Measurements from ENCODE around the gene IL18.
"Not testable (repeated sequence)": the region's sequence is repeated elsewhere in the genome, so short reads cannot be mapped to it uniquely, and the experiment has no call there.

IL18 gene
- 0 to 0.09 reads per million in 2 experiments for total RNA-seq

DNA sequence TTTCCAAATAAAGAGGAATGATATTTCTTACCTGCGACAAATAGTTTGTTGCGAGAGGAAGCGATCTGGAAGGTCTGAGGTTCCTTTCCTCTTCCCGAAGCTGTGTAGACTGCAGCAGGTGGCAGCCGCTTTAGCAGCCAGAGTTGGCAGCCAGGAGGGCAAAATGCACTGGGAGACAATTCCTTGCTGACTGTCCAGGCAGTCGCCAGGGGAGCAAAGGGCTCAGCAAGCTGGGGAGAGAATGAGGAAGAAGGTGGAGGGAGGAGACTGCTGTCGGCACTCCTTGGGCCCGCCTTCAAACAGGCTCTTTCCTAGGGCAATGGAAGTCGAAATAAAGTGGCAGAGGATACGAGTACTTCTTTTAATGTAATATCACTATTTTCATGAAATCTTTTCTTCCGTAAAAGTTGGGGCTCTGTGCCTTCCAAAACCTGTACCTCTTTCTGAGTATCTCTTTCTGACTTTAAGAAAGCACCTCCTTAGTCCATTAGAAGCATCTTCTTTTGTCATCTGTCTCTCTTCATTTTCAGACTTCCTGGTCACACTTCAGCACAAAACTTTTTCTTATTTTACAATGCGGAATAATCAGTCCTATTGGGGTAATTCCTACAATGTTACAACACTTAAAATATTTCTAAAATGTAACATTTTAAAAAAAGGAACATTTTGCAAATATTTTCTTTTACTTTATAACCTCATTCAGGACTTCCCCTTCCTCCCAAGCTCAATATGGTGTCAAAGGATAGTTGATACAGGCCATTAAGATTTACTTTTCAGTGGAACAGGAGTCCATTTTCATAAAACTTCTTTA, at the start of gene IL18:
Gene IL18, minus strand, starts transcription at position 220 of the 811 bp plus-strand sequence. CDS start 9,041 bp downstream, outside the sequence.
- DNase-seq (ENCODE audit: low read depth), result no peak

DNA sequence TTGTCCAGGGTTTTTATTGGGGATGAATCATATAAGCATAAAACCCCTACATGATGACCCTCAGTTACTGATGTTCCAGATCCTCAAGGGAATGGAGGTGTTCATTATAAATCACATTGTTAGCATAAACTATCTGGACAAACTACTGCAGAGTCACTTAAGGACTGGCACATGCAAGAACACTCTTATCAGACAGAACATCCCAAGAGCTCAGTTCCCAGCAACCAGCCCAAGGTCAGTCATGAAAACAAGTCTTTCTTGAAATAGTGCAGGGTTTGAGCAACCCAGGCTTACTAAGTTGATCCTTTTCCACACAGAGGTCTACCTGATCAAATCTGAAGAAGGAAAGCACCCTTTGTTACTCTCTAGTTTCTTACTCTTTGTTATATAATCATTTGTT, 48.8 kb upstream of the IL18 start:
- no peak for DNase-seq (ENCODE audit: low read depth)

DNA sequence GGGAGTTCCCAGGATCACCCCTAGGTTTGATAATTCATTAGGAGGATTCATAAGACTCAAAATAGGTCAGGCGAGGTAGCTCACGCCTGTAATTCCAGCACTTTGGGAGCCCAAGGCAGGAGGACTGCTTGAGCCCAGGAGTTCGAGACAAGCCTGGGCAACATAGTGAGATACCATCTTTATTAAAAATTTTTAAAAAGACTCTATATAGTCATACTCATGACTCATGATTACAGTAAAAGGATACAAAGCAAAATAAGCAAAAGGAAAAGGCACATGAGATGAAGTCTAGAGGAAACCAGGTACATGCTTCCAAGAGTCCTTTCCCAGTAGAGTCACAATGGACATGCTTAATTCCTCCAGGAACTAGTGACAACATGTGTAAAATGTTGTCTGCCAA, 48.4 kb upstream of the IL18 start:
- DNase-seq (ENCODE audit: low read depth), result no peak

DNA sequence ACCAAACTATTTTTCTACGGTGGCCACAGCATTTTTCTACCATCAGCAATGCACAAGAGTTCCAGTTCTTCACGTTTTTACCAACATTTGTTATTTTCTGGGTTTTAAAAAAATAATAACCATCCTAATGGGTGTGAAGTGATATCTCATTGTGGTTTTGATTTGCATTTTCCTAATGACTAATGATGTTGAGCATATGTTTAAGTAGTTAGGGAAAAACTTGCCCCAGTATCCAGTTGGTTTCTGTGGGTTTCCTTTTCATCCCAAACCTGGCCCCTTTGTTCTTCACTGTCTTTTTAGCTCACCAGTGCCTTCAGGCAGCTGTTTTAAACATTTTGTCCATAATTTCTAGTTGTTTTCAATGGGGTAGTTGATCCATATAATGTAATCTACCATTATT, 47.6 kb upstream of the IL18 start:
- DNase-seq (ENCODE audit: low read depth), result no peak

DNA sequence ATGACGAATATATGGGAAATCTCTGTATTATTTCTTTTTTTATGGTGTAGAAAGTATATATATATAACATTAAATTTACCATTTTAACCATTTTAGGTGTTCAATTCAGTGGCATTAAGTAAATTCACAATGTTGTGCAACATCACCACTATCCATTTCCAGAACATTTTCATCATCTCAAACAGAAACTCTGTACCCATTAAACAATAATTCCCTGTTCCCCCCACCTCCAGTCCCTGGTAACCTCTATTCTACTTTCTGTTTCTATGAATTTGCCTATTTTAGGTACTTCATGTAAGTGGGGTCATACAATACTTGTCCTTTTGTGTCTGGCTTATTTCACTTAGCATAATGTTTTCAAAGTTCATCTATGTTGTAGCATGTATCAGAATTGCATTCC, 47.0 kb upstream of the IL18 start:
- DNase-seq (ENCODE audit: low read depth), result no peak

DNA sequence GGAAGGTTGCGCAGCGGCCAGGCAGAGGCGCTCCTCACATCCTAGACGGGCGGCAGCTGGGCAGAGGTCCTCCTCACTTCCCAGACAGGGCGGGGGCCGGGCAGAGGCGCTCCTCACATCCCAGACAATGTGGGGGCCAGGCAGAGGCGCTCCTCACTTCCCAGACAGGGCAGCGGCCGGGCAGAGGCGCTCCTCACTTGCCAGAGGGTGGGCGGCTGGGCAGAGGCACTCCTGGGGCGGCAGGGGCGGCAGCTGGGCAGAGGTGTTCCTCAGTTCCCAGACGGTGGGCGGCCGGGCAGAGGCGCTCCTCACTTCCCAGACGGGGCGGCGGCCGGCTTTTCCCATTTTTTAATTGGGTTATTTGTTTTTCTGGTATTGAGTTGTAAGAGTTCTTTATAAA, 42.2 kb upstream of the IL18 start:
- DNase-seq (ENCODE audit: low read depth), result no peak

DNA sequence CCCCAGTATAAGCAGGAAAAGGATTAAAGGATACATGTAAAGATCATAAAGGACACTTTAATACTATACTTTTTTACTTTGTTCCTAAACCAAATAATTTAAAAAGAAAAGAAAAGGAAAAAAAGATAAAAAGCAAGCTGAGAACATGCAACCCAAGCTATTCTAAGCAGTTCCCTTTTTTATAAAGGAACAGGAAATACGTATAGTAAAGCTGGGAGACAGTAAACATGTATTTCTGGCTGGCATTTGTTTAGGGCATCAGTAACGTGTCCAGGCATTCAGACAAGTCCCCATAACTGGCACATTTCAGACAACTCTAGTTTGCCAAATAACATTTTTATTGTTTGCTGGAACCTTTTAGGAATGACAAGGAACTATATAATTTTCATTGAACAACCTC, 36.4 kb upstream of the IL18 start:
- no peak for DNase-seq (ENCODE audit: low read depth)

DNA sequence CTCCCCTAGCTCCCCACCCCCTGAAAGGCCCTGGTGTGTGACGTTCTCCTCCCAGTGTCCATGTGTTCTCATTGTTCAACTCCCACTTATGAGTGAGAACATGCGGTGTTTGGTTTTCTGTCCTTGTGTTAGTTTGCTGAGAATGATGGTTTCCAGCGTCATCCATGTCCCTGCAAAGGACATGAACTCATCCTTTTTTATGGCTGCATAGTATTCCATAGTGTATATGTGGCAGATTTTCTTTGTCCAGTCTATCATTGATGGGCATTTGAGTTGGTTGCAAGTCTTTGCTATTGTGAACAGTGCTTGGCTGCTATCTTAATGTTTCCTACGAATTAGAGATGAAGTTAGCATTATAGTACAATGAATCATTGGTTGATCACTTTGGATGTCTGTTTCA, 35.2 kb upstream of the IL18 start:
- not testable (repeated sequence) for DNase-seq (ENCODE audit: low read depth)

DNA sequence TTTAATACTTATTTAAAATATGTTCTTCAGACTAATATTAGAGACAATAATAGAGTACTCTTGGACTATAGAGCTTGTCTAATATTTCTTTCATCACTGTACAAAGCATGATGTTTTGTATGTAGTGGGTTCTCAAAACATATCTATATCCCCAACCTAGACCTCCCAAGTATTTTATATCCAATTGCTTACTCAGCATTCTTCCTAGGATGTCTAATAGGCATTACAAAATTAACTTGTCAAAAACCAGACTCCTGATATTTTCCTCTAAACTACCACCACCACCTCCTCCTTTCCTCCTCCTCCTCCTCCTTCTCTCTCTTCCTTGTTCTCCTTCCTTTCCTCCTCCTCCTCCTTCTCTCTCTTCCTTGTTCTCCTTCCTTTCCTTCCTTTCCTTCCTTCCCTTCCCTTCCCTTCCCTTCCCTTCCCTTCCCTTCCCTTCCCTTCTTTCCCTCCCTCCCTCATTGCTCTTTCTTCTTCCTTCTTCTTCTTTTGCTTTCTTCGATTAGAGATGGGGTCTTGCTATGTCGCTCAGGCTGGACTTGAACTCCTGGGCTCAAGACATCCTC, 32.7 kb upstream of the IL18 start:
- DNase-seq (ENCODE audit: low read depth), result no peak

DNA sequence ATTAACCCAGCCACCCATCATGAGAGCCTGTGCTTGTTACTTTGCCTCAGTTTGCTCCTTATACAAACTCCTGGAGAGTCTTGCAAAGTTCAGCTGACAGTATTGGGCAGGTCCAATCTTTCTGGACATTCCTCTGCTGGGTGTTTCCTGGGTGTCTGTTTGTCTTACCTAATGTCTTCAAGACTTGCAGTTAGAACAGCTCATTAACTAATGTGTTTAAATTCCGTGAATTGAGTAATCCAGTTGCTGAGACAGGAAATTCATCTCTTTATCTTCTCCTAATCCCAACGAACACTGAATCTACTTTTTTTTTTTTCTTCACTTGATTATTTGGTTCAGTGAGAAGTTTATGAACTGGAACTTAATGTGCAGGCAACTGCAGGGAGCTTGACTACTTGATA, 32.1 kb upstream of the IL18 start:
- DNase-seq (ENCODE audit: low read depth), result no peak

DNA sequence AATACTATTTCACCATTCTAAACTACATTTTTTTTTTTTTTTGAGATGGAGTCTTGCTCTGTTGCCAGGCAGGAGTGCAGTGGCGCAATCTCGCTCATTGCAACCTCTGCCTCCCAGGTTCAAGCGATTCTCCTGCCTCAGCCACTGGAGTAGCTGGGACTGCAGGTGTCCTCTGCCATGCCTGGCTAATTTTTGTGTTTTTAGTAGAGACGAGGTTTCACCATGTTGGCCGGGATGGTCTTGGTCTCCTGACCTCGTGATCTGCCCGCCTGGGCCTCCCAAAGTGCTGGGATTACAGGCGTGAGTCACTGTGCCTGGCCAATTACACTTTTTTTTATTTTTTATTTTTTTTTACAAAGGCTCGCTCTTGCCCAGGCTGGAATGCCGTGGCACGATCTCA, 31.2 kb upstream of the IL18 start:
- not testable (repeated sequence) for DNase-seq (ENCODE audit: low read depth)

DNA sequence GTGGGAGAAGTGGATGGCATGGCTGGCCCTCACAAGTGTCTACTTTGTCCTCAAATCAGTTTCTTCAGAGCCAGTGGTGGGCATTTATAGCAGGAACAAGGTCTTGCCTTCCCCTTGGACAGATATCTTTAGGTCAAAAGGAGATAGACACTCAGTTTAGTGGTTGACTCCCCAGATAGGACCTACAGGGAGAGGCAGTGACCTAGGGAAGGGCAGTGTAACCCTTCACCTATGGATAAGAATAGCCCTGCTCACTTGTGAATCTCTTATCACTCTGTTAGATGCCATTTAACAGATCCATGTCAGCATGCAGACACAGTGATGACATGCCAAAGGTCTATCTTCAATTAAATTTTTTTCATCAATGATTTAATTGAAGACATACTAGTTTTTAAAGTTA, 22.4 kb upstream of the IL18 start:
- no peak for DNase-seq (ENCODE audit: low read depth)

DNA sequence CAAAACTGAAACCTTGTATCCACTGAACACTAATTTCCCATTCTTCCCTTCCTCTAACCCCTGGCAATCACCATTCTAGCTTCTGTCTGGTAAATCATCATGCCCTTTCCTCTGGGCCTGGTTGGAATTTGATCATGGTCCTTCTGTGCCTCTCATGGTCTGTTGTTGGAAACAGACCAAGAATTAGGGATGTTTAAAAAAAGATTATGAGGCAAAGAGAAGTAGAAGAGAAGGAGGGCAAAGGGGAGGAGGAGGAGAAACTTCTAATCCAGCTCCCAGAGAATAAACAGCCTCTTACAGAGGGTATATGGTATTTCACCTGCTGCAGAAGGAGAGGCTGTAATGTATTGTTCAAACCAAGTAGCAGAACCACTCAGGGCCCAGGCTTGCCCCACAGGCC, 22.0 kb upstream of the IL18 start:
- DNase-seq (ENCODE audit: low read depth), result no peak

DNA sequence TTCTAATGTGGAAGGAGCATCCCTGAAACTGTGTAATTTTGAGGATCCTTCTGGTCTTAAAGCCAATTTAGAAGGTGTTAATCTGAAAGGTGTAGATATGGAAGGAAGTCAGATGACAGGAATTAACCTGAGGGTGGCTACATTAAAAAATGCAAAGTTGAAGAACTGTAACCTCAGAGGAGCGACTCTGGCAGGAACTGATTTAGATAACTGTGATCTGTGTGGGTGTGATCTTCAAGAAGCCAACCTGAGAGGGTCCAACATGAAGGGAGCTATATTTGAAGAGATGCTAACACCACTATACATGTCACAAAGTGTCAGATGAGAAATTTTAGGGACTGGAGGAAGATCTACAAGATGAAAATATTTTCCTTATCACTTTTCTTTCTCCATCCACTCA, 19.0 kb upstream of the IL18 start:
- DNase-seq (ENCODE audit: low read depth), result no peak

DNA sequence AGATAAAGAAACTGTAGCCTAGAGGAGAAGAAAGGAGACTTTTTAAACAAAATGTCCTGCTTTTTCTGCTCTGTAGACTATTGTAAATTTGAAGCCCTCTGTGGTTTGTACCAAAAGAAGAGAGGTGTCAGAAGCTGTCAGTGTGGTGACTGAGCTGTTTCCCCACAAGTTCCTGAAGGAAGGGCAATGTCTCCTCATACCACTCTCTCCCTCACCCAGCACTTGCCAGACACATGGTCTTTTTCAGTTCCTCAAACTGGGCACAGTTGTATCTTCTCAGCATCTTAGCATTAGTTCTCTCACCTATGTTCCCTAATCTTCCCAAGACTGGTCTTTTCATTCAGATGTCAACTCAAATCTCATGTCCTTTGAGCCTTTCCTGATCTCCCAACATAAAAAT, 15.7 kb upstream of the IL18 start:
- DNase-seq (ENCODE audit: low read depth), result no peak

DNA sequence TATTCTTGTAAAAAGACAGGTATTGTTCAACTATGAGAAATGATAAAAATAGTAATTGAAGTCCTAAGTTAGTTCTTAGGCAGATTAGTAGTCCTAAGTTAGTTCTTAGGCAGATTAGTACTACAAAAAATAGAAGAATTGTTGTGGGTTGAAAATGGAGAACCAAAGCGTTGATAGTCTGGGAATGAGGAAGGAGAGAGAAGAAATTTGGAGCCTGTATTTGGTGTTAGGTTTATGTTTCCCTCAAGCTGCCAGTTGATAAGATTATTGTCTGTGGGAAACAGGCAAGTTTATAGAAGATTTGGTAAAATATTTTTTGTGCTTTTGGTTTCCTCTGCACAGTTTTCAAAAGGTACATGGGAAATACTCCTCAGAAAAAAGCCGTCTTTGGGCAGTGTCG, 15.0 kb upstream of the IL18 start:
- no peak for DNase-seq (ENCODE audit: low read depth)

DNA sequence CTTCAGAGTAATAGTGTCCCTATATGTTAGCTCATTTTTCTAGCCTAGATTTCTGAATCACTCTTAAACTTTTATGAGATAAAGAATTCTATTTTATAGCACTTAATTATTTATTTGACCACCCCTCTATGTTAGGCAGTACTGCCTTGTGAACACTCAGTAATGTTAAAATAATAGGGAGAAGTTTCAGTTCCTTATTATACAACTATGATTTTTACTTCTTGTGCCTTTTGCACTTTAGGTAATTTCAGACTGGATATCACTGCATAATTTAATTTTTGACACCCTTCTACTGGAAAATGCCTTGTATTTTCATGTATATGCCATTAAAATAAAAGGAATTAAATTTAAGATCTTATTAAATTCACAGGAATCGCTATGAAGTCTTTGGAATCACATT, 14.5 kb upstream of the IL18 start:
- DNase-seq (ENCODE audit: low read depth), result no peak

DNA sequence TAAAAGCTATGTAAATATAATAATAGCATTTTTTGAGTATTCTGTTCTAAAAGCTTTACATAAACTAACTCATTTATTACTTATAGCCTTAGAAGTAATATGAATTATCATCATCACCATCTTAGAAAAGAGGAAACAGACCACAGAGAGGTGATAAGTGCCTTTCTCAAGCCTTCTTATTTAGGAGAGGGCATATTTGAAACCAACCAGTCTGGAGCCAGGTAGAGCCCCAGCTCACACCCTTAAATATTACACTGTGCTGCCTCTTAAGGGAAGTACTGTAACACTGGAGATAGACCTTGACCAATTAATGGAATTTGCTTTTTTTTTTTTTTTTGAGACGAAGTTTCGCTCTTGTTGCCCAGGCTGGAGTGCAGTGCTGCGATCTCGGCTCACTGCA, 13.7 kb upstream of the IL18 start:
- DNase-seq (ENCODE audit: low read depth), result no peak

DNA sequence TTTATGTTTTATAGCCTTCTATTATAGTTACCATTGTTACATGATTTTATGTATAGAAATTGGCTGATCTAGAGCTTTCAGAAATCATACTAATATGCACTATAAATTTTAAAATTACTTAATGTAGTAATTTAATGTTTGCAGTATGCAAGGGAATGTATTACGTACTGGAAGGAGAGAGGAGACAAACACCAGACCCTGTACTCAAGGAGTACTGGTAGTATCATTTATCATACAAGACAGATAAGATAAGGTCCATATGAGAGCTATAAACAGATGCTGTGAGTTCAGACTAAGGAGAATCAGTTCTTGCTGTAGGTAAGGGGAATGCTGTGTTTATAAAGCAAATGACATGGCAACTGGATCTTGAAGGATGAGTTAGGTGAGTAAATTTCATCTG, 12.2 kb upstream of the IL18 start:
- DNase-seq (ENCODE audit: low read depth), result no peak

DNA sequence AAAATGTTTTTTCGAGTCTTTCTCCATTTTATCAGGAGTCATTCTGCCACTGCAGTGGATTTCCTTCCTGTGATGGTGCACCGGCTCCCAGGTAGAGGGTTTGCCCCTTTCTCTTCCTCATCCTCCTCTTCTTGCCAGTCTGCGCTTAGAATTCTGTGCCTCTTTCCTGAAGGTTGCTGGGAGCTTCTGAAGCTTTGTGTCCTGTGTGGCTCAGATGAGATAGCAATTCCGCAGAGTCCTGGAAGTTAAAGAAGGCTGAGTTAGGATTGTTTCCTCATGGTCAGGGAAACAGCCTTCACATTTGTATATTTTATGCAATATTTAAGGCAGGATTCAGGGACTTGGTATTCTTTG, 11.7 kb upstream of the IL18 start:
- no peak for DNase-seq (ENCODE audit: low read depth)

DNA sequence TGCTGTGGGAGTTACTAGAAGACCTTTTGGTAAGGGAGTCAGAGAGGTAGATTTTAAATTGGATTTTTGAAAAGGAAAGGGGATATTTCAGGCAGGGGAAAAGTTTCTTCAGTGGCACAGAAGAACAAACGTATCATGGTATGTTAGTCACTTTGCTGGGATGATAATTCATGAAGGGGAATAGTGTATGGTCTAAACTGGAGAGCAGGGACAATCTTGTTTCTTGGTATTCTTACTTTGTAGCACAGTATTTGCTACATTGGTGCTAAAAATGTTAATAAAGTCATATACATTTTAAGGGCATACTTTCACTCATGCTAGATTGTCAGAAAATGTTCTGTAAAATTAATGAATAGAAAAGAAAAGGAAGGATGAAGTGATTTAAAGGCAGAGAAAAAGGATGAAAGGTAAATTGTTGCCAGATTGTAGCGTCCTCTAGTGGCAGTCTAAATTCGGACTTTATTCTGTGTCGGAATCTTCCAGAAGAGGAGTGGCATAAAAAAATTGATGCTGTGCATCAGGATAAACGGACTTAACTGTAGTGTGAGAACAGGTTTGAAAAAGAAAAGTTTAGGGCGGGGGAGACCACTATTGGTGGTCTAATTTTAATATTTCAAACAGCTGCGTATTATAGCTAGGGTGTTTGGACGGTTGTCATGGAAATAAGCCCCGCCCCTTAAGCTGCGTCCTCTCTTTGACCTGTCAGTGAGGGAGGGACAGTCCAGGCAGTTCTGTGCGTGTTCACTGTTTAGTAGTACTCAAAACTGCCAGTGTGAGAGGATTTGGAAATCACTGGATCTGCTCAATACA, 11.1 kb upstream of the IL18 start, which contains the start of gene BCO2:
Gene BCO2, plus strand, starts transcription at position 724 of the 810 bp plus-strand sequence. CDS start 90 bp downstream, outside the sequence.
- DNase-seq (ENCODE audit: low read depth), result no peak

DNA sequence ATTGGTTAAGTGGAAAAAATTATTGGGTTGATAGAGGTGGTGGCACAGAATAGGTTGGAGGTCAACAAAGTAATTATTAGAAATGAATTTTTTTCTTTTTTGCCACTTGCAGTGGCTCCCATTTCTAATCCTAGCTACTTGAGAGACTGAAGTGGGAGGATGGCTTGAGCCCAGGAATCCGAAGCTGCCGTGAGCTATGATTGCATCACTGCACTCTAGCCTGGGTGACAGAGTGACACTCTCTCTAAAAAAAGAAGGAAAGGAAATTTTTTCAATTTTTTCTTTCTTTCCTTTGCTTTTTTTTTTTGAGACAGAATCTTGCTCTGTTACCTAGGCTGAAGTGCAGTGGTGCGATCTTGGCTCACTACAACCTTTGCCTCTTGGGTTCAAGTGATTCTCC, 9.3 kb upstream of the IL18 start:
- DNase-seq (ENCODE audit: low read depth), result no peak
